Measurements from ENCODE around the gene STAT1.
A peak's percentile ranks its signal among the peaks of the same experiment; 100 is the strongest.

STAT1 gene

DNA sequence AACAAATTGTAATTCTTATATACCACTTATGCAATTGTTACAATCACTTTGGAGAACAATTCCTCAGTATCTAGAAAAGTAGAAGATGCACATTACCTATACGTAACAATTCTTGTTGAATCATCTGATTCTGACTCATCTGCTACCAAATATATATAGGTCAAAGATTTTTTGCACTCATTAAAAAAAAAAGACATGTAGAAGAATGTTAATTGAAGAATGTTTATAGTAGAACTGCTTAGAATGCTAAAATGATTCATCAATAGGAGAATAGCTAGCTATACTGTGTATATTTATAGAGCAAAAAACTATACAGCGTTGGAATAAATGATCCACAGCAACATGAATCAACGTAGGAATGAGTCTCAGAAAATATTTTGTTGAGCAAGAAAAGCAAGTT is 29.5 kb upstream of the STAT1 start:
- DNase-seq (ENCODE audit: low spot score in 2 of 2) (no peak), ATAC-seq (replicated peaks; ENCODE audit: extremely low read depth, poor library complexity, severe bottlenecking) (no peak)
- no peak overlapping the region for H3K4me3 Mint-ChIP-seq
- peaks cover 30% of the 10 kb centered on the region for H3K4me1 Mint-ChIP-seq
- peaks cover 22% of the 10 kb centered on the region for H3K36me3 Mint-ChIP-seq (ENCODE audit: insufficient read depth)
- H3K9me3 Mint-ChIP-seq, result no peaks in the 10 kb centered on the region
- no peaks in the 10 kb centered on the region for H3K27me3 Mint-ChIP-seq
- H3K27ac Mint-ChIP-seq (ENCODE audit: low read depth), result no peak overlapping the region

GRCh38 chr2:191041418-191042161 is 27.6 kb upstream of the STAT1 start:
- no peak for ATAC-seq (replicated peaks; ENCODE audit: extremely low read depth, poor library complexity, severe bottlenecking)
- peaks cover 43% of the 10 kb centered on the region for H3K4me1 Mint-ChIP-seq
- no peak for DNase-seq (ENCODE audit: low spot score in 2 of 2)
- H3K36me3 Mint-ChIP-seq (ENCODE audit: insufficient read depth), result peaks cover 33% of the 10 kb centered on the region
- H3K9me3 Mint-ChIP-seq, result no peaks in the 10 kb centered on the region
- no peak overlapping the region for H3K4me3 Mint-ChIP-seq
- no peaks in the 10 kb centered on the region for H3K27me3 Mint-ChIP-seq
- peak overlapping the region; percentile 17 for H3K27ac Mint-ChIP-seq (ENCODE audit: low read depth)

DNA sequence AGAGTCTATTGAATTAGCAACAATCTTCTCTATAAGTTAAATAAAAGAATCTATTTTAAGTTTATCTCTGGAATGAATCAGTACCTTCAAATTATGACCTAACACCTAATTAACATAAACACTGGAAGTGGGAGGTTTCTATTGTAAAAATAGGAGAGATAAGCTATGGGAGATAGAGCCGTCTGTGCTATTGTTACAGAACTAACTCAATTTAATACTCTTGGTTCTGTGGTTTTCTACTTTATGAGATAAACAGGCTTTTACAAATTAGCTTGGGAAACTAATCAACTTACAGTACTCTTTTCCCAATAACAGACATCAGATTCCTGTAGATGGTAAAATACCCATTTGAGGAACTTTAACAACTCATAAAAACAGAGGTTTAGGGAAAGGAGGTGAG is 25.6 kb upstream of the STAT1 start:
- Mint-ChIP-seq H3K27me3 (no peaks in the 10 kb centered on the region), H3K9me3 (no peaks in the 10 kb centered on the region), H3K36me3 (ENCODE audit: insufficient read depth) (peaks cover 35% of the 10 kb centered on the region), H3K27ac (ENCODE audit: low read depth) (peak overlapping the region; percentile 90), H3K4me1 (peaks cover 38% of the 10 kb centered on the region), H3K4me3 (no peak overlapping the region)
- ATAC-seq (replicated peaks; ENCODE audit: extremely low read depth, poor library complexity, severe bottlenecking) (no peak), DNase-seq (ENCODE audit: low spot score in 2 of 2) (no peak)

- peaks cover 38% of the 10 kb centered on the region for H3K36me3 Mint-ChIP-seq (ENCODE audit: insufficient read depth)
- no peak for DNase-seq (ENCODE audit: low spot score in 2 of 2)
- H3K27ac Mint-ChIP-seq (ENCODE audit: low read depth), result peak overlapping the region; percentile 90
- peak overlapping the region; percentile 67 for H3K4me3 Mint-ChIP-seq
- ATAC-seq (replicated peaks; ENCODE audit: extremely low read depth, poor library complexity, severe bottlenecking), result no peak
- no peaks in the 10 kb centered on the region for H3K9me3 Mint-ChIP-seq
- H3K4me1 Mint-ChIP-seq, result peaks cover 38% of the 10 kb centered on the region
- no peaks in the 10 kb centered on the region for H3K27me3 Mint-ChIP-seq
Measured at GRCh38 chr2:191038741-191039140, 24.8 kb upstream of the STAT1 start.

GRCh38 chr2:191038241-191038725 is 24.3 kb upstream of the STAT1 start:
- no peaks in the 10 kb centered on the region for H3K9me3 Mint-ChIP-seq
- ATAC-seq (replicated peaks; ENCODE audit: extremely low read depth, poor library complexity, severe bottlenecking) (peak; percentile 92), DNase-seq (ENCODE audit: low spot score in 2 of 2) (no peak)
- H3K27ac Mint-ChIP-seq (ENCODE audit: low read depth), result peak overlapping the region; percentile 90
- peaks cover 38% of the 10 kb centered on the region for H3K4me1 Mint-ChIP-seq
- H3K36me3 Mint-ChIP-seq (ENCODE audit: insufficient read depth), result peaks cover 42% of the 10 kb centered on the region
- H3K27me3 Mint-ChIP-seq, result no peaks in the 10 kb centered on the region
- peak overlapping the region; percentile 67 for H3K4me3 Mint-ChIP-seq

DNA sequence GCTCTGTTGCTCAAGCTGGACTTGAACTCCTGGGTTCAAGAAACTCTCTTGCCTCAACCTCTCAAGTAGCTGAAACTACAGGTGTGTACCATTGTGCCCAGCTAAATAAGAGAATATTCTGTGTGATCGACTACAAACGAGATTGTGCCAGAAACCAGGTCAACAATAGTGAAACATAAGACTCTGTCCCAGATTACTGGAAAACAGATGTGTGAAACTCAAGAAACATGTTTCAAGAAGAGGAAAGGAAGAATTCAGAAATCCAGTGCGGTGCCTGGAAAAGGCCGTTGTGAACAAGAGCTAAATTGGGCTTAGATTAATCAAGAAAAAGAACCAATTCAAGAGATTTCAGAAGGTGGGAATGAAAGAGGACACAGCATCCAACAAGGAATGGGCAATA is 23.4 kb upstream of the STAT1 start:
- peak overlapping the region; percentile 90 for H3K27ac Mint-ChIP-seq (ENCODE audit: low read depth)
- peaks cover 49% of the 10 kb centered on the region for H3K36me3 Mint-ChIP-seq (ENCODE audit: insufficient read depth)
- H3K9me3 Mint-ChIP-seq, result no peaks in the 10 kb centered on the region
- no peaks in the 10 kb centered on the region for H3K27me3 Mint-ChIP-seq
- peaks cover 38% of the 10 kb centered on the region for H3K4me1 Mint-ChIP-seq
- ATAC-seq (replicated peaks; ENCODE audit: extremely low read depth, poor library complexity, severe bottlenecking), result no peak
- no peak for DNase-seq (ENCODE audit: low spot score in 2 of 2)
- peak overlapping the region; percentile 21 for H3K4me3 Mint-ChIP-seq

GRCh38 chr2:191036363-191036762 is 22.4 kb upstream of the STAT1 start:
- no peak overlapping the region for H3K4me3 Mint-ChIP-seq
- no peak for DNase-seq (ENCODE audit: low spot score in 2 of 2)
- no peaks in the 10 kb centered on the region for H3K27me3 Mint-ChIP-seq
- H3K9me3 Mint-ChIP-seq, result no peaks in the 10 kb centered on the region
- ATAC-seq (replicated peaks; ENCODE audit: extremely low read depth, poor library complexity, severe bottlenecking), result no peak
- peaks cover 51% of the 10 kb centered on the region for H3K36me3 Mint-ChIP-seq (ENCODE audit: insufficient read depth)
- peaks cover 29% of the 10 kb centered on the region for H3K4me1 Mint-ChIP-seq
- peak overlapping the region; percentile 90 for H3K27ac Mint-ChIP-seq (ENCODE audit: low read depth)

DNA sequence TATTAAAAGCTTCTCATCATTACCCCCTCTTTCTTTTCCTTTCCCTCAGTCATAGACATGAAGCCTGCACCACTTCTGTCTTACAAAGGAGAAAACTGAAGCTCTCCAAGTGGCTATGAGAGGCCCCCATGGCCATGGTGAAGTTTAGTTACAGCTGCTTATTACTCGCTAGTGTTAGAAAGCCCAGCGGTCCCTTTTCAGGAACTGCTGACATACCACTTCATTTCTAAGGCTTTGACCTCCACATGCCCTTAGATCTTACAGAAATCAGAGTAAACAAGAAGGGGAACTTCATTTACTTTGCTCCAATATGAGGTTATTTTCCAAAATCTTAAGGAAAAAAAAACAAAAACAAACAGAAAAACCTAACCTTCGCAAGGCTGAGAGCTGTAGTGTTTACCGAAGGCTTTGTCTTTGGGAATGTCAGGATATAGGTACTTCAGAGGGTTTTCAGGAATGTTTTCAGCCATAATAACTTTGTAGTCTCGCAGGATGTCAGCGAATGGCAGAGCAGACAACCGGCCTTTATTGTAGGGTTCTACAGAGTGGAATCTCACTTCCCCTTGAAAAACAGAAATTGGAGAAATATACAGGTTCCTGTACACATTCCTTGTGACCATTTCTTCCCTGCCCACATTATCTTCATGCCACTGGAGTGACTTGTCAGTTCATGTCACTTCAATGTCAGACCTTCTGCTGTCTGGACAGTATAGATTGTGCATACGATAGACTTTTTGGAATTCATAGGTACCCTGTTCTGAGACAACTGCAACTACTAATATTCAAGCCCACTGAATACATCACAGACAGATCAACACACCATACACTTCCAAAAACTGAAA is 18.8 kb upstream of the STAT1 start:
- DNase-seq (ENCODE audit: low spot score in 2 of 2) (no peak), ATAC-seq (replicated peaks; ENCODE audit: extremely low read depth, poor library complexity, severe bottlenecking) (no peak)
- H3K4me3 Mint-ChIP-seq, result no peak overlapping the region
- H3K27ac Mint-ChIP-seq (ENCODE audit: low read depth), result no peak overlapping the region
- H3K4me1 Mint-ChIP-seq, result peaks cover 35% of the 10 kb centered on the region
- peaks cover 46% of the 10 kb centered on the region for H3K36me3 Mint-ChIP-seq (ENCODE audit: insufficient read depth)
- H3K27me3 Mint-ChIP-seq, result no peaks in the 10 kb centered on the region
- H3K9me3 Mint-ChIP-seq, result no peaks in the 10 kb centered on the region

- Mint-ChIP-seq H3K4me1 (peaks cover 29% of the 10 kb centered on the region), H3K27ac (ENCODE audit: low read depth) (peak overlapping the region; percentile 58), H3K9me3 (no peaks in the 10 kb centered on the region), H3K4me3 (no peak overlapping the region), H3K27me3 (no peaks in the 10 kb centered on the region), H3K36me3 (ENCODE audit: insufficient read depth) (peaks cover 41% of the 10 kb centered on the region)
- DNase-seq (ENCODE audit: low spot score in 2 of 2) (no peak), ATAC-seq (replicated peaks; ENCODE audit: extremely low read depth, poor library complexity, severe bottlenecking) (no peak)
Measured at GRCh38 chr2:191031256-191031655, 17.3 kb upstream of the STAT1 start.

- ATAC-seq (replicated peaks; ENCODE audit: extremely low read depth, poor library complexity, severe bottlenecking) (peak; percentile 68), DNase-seq (ENCODE audit: low spot score in 2 of 2) (no peak)
- Mint-ChIP-seq H3K4me3 (no peak overlapping the region), H3K4me1 (peaks cover 34% of the 10 kb centered on the region), H3K9me3 (no peaks in the 10 kb centered on the region), H3K27me3 (no peaks in the 10 kb centered on the region), H3K27ac (ENCODE audit: low read depth) (peak overlapping the region; percentile 58), H3K36me3 (ENCODE audit: insufficient read depth) (peaks cover 44% of the 10 kb centered on the region)
Measured at GRCh38 chr2:191030521-191031154, 16.7 kb upstream of the STAT1 start.

- H3K9me3 Mint-ChIP-seq, result no peaks in the 10 kb centered on the region
- H3K36me3 Mint-ChIP-seq (ENCODE audit: insufficient read depth), result peaks cover 35% of the 10 kb centered on the region
- H3K27me3 Mint-ChIP-seq, result no peaks in the 10 kb centered on the region
- H3K27ac Mint-ChIP-seq (ENCODE audit: low read depth), result peak overlapping the region; percentile 58
- ATAC-seq (replicated peaks; ENCODE audit: extremely low read depth, poor library complexity, severe bottlenecking) (no peak), DNase-seq (ENCODE audit: low spot score in 2 of 2) (no peak)
- H3K4me3 Mint-ChIP-seq, result peak overlapping the region; percentile 57
- peaks cover 34% of the 10 kb centered on the region for H3K4me1 Mint-ChIP-seq
Measured at GRCh38 chr2:191029280-191029950, 15.4 kb upstream of the STAT1 start.

- Mint-ChIP-seq H3K9me3 (no peaks in the 10 kb centered on the region), H3K4me3 (no peak overlapping the region), H3K27ac (ENCODE audit: low read depth) (peak overlapping the region; percentile 66), H3K4me1 (peaks cover 34% of the 10 kb centered on the region), H3K36me3 (ENCODE audit: insufficient read depth) (peaks cover 19% of the 10 kb centered on the region), H3K27me3 (no peaks in the 10 kb centered on the region)
- DNase-seq (ENCODE audit: low spot score in 2 of 2) (no peak), ATAC-seq (replicated peaks; ENCODE audit: extremely low read depth, poor library complexity, severe bottlenecking) (no peak)
Measured at GRCh38 chr2:191026377-191026776, 12.4 kb upstream of the STAT1 start.
